ENCODE results near the gene SMAD3. TPM values are rescaled to one million over a fixed set of nuclear protein-coding genes. Genes with fewer than 3 reads are reported as not detected.

SMAD3 gene
- total and polyA plus RNA-seq, 10 of the 15 experiments (the other 5 are each of a cell fraction or from before 2014, with no cell fraction given) = 5.6 to 43.2 (median 16.0) TPM

- TF ChIP-seq PRDM15 (CRISPR knock-in tag; IDR thresholded peaks at IDR 0.05) (no peak), SMARCA5 (IDR thresholded peaks at IDR 0.05) (no peak), CHD2 (IDR thresholded peaks at IDR 0.05; ENCODE audit: borderline replicate concordance, low read depth, low read length) (peak; percentile 58; the same call in 1 of the 2 replicates), IRF4 (IDR thresholded peaks at IDR 0.05; ENCODE audit: low read depth, low read length) (0 out of 2 replicates have a peak, but pooled peaks have one; percentile 6), MEF2A (IDR thresholded peaks at IDR 0.05; ENCODE audit: insufficient read depth, low read depth, low read length) (0 out of 2 replicates have a peak, but pooled peaks have one; percentile 5), ZNF24 (IDR thresholded peaks at IDR 0.05) (no peak), NR2C1 (IDR thresholded peaks at IDR 0.05) (no peak), POU2F2 (IDR thresholded peaks at IDR 0.05; ENCODE audit: borderline replicate concordance, low read depth, low read length) (0 out of 3 replicates have a peak, but pooled peaks have one; percentile 17), ZZZ3 (IDR thresholded peaks at IDR 0.05; ENCODE audit: control insufficient read depth, insufficient read length, low read depth) (no peak), STAT3 (IDR thresholded peaks at IDR 0.05; ENCODE audit: low read depth, low read length) (no peak), EED (IDR thresholded peaks at IDR 0.05; ENCODE audit: low read depth) (peak; percentile 62), EZH2 (IDR thresholded peaks at IDR 0.05; ENCODE audit: borderline replicate concordance, control insufficient read depth, low read depth, low read length) (no peak), NFXL1 (IDR thresholded peaks at IDR 0.05; ENCODE audit: borderline replicate concordance) (no peak), TCF12 (IDR thresholded peaks at IDR 0.05; ENCODE audit: low read depth, low read length) (peak; percentile 66), BMI1 (IDR thresholded peaks at IDR 0.05; ENCODE audit: borderline replicate concordance) (no peak), ATF2 (IDR thresholded peaks at IDR 0.05; ENCODE audit: low read length) (no peak), GATAD2B (conservative IDR thresholded peaks at IDR 0.05; ENCODE audit: low read depth) (peak; percentile 37; the same call in 1 of the 2 replicates), RUNX3 (IDR thresholded peaks at IDR 0.05; ENCODE audit: low read length) (no peak), RCOR1 (conservative IDR thresholded peaks at IDR 0.05; ENCODE audit: low read depth, low read length) (no peak), RELA (IDR thresholded peaks at IDR 0.05; ENCODE audit: borderline replicate concordance, partially characterized antibody) (no peak), E2F4 (IDR thresholded peaks at IDR 0.05; ENCODE audit: low read depth, low read length) (no peak), MLLT1 (IDR thresholded peaks at IDR 0.05) (no peak), NFIC (IDR thresholded peaks at IDR 0.05; ENCODE audit: low read depth, low read length) (no peak), JUND (IDR thresholded peaks at IDR 0.05; ENCODE audit: low read depth, low read length) (no peak), SUZ12 (IDR thresholded peaks at IDR 0.05; ENCODE audit: unreplicated experiment) (no peak)
Observed at GRCh38 chr15:67082007-67082536, 16.7 kb downstream of the SMAD3 start (continued).
